PC-9 (cell line): ENCODE results near the gene PDPK1.

Source experiments
- EZH2 ChIP-seq: fragments of 200-600 bp; sonication (generic); IDR thresholded peaks from 2 replicates; pipeline ENCODE4 v1.8.0; 2017; ENCODE audit warnings: antibody characterized with exemption, low read depth
- TF ChIP-seq, protein P1 (sequence below): fragments of 200-600 bp; sonication (generic); conservative IDR thresholded peaks from 2 replicates; pipeline ENCODE4 v1.6.1; 2017; ENCODE audit warnings: mixed run types, antibody characterized with exemption, mild to moderate bottlenecking, moderate library complexity

DNA sequence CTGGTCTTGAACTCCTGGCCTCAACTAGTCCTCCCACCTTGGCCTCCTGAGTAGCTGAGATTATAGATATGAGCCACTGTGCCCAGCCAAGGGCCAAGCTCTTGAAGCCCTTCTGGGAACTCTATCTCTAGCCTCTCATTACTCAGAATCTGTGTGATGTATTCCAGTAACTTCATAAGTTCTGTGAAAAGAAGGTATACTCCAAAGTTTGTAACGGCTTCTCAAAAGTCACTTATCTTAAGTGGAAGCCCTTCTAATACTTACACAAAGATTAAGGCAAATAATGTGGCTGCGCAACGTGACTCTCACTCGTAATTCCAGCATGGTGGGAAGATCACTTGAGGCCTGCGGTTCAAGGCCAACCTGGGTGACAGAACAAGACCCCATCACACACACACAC is 43.2 kb upstream of the PDPK1 start:
- TF ChIP-seq EZH2: no peak
- TF ChIP-seq, protein P1, sequence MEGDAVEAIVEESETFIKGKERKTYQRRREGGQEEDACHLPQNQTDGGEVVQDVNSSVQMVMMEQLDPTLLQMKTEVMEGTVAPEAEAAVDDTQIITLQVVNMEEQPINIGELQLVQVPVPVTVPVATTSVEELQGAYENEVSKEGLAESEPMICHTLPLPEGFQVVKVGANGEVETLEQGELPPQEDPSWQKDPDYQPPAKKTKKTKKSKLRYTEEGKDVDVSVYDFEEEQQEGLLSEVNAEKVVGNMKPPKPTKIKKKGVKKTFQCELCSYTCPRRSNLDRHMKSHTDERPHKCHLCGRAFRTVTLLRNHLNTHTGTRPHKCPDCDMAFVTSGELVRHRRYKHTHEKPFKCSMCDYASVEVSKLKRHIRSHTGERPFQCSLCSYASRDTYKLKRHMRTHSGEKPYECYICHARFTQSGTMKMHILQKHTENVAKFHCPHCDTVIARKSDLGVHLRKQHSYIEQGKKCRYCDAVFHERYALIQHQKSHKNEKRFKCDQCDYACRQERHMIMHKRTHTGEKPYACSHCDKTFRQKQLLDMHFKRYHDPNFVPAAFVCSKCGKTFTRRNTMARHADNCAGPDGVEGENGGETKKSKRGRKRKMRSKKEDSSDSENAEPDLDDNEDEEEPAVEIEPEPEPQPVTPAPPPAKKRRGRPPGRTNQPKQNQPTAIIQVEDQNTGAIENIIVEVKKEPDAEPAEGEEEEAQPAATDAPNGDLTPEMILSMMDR: no peak
